HG03378 (cell line): Measurements from ENCODE around the gene NDUFB8.
A peak's percentile ranks its signal among the peaks of the same experiment; 100 is the strongest.

Experiments
- ATAC-seq: cut with Tn5 transposase; IDR thresholded peaks from one replicate; pipeline ENCODE4 v1.9.1; 2021; ENCODE audit warnings: mild to moderate bottlenecking, moderate library complexity; ENCODE audit not compliant: unreplicated experiment

The NDUFB8 gene

GRCh38 chr10:100508691-100509150 is 20.9 kb downstream of the NDUFB8 start:
- no peak for ATAC-seq

DNA sequence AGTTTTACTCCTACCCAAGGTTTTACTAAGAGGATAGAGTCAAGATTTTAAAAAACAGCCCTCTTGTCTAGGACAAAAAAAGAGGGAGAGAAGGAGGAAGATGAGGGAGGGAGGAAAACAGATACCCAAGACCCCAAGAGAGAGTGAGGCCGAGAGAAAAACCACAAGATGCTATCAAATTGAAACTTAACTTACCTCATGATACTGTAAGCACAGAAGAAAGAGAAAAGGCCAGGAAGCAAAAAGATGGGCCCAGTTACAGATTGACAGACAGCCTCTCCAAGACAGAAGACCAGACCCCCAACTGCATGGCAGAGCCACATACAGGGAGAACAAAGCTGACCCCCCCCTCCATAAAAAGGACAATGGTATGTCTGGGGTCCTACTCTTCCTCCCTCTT is 21.4 kb downstream of the NDUFB8 start:
- no peak for ATAC-seq

DNA sequence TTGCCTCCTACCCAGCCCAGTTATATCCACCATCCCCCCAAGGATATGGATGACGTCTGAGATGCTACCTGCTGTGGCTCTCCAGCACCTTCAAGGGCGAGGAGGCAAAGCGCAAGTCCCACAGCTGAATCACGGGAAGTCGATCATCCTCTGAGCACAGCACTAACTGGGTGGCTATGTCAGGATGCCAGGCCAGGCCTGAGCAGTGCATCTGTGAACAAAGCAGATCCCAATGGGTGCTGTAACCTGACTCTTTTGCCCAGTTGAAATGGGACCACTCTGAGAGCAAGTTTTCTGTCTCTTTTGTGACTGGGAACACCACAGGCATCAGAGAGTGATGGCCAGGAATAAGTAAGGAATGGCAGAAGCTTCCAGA is 22.3 kb downstream of the NDUFB8 start:
- ATAC-seq, result no peak

DNA sequence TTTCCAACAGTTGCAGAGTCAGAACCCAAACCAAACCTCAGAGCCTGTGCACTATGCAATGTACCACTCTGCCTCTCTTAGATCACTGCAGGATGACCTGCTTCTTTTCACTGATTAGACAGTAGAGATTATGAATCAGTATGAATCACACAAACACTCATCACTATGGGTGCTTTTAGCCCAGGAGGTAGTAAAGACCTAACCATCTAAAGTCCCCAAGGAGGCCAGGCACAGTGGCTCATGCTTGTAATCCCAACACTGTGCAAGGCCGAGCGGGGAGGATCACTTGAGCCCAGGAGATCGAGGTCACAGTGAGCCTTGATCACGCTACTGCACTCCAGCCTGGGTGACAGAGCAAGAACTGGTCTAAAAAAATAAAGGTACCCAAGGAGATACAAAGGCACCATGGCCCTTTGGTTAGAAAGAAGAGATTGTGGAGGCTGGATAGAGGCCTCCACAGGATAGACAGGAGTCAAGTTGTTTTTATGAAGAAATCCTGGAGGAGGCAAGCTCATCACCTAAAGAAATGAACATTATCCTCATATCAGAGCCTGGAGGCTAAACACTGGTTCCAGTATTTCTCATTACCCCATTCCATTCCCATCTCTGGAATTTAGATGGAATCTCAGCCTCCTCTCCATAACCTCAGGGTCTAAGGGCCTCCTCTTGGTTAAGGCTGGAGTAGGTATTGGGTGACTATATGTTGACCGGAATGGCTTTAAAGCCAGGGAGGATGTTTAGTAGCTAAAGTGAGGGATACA is 22.9 kb downstream of the NDUFB8 start:
- ATAC-seq, result no peak

- ATAC-seq, result no peak
Measured at GRCh38 chr10:100505164-100505563, 24.5 kb downstream of the NDUFB8 start.

GRCh38 chr10:100504096-100504495 is 25.6 kb downstream of the NDUFB8 start:
- ATAC-seq, result no peak

DNA sequence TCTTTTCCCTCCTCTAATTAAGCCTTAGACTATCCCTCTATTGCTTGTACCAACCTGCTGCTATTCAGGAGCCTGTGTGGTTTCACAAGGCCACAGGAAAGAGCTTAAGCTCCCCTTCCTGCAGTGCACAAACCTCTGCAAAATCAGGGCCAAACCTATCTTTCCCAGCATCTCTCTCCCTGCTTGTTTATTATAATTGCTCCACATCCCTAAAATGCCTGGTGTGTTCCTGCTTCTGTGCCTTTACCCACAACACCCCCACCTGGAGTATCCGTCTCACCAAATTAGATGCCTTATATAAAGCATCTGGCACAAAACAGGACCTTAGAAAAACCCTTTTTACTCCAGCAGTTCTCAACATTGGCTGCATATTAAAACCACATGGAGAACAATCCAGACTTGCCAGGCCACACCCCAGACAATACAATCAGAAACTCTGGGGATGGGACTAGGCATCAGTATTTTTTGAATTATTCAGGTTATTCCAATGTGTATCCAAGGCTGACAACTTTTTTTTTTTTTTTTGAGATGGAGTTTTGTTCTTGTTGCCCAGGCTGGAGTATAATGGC is 26.7 kb downstream of the NDUFB8 start:
- ATAC-seq, result no peak

GRCh38 chr10:100501423-100501822 is 28.2 kb downstream of the NDUFB8 start:
- ATAC-seq, result no peak

DNA sequence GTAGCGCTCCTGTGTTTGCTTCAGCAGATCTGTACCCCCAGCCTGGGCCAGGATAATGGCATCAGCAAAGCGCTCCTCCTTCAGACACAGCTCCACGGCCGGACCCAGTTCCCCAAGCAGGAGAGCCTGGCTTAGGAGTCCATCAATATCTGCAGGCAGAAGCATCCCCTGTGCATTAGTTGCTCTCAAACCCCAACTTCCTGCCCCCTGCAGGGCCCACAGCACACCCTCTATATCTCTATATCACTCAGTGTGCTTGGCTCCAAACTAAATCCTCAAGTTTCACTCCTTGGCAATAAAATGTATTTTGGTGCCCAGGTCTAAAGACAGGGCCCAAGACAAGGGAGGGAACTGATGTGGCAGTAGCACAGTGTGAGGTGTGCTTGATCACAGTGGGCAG is 31.6 kb downstream of the NDUFB8 start:
- no peak for ATAC-seq

DNA sequence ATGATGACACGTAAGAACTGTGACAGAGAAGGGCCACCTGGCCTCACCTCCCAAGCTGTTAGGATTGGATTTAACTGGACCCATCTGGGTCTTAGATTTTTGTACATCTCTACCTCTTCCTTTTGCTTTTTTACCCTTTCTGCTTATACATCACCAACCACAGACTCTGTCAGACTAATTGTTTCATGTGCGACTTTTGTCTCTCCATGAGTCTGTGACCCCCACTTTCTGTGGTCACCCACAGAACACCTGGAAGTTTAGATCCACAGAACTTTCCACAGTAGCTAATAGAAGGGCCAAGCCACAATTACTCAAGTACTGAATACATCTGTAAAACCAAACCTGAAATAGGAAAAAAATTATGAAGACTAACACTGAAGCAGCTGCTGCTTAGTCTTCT is 33.1 kb downstream of the NDUFB8 start:
- ATAC-seq, result no peak

DNA sequence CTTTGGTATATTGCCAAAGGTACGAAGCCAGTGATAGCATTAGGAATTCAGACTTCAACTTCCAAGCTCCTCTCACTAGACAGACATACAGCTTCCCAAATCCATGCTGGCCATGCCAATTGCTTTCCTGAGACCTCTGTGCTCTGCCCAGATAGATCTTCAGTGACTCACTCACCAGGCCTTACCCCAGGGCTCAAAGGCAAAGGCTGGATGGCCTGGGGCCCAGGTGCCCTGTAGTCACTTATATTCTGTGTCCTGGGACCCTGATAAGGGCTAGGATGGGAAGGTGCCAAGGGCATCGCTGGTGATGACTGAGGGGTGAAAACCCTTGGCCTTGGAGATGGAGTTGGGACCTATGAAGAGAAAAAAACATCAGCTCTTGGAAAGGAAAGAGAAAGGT is 39.1 kb downstream of the NDUFB8 start:
- ATAC-seq, result no peak

DNA sequence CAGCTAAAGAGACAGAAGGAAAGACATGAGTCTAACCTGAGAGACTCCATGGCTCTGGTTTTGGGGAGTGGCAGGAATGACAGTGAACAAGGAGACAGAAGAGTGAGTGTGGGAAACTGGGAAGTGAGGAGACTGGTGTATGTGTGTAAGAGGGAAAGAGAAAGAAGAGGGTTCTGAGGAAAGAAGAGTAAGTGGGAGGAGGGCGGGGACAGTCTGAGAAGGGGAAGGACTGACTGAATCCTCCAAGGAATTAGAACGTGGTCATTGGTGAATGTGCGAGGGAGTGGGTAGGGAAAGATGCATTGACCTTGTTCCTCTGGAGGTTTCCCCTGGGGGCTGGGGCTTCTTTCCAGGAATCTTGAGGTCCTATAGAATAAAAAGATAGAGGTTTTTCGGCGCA is 40.3 kb downstream of the NDUFB8 start:
- ATAC-seq, result no peak

DNA sequence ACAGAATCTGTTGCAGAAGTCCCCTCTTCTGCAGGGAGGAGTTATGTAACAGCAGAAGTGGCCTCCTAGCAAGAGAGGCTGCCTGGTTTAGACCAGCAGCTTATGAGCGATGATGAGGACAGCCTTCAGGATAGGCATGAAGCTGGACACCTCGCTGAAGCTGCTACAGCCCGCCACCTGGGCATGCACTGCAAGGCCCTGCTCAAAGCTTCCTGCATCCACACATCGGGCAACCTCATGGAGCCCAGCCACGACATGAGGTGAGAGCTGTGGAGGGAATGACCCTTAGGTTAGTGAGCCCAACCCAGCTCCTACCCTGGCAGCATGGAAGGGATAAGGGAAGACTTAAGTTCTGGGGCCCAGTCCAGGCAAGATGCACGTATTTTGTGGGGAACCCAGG is 42.1 kb downstream of the NDUFB8 start:
- no peak for ATAC-seq

- ATAC-seq, result no peak
Measured at GRCh38 chr10:100485801-100486495, 43.7 kb downstream of the NDUFB8 start.

DNA sequence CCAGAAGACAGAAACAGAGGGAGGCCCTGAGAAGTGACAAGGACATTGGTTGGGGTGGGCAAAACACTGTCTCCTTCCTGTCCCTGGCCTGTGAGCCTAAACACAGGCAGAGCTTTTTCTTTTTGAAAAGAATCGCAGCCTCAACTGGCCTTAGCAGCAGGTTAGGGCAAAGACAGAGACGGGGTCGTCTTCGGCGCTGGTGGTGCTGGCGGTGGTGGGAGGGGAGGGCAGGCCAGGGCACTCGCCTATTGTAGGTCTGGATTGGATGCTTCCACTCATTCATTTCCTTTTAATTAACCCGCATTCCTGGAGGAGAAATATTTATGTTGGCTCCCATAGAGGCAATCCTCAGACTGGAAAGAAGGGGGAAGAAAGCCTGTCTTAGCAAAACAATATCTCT is 44.3 kb downstream of the NDUFB8 start:
- ATAC-seq, result no peak

DNA sequence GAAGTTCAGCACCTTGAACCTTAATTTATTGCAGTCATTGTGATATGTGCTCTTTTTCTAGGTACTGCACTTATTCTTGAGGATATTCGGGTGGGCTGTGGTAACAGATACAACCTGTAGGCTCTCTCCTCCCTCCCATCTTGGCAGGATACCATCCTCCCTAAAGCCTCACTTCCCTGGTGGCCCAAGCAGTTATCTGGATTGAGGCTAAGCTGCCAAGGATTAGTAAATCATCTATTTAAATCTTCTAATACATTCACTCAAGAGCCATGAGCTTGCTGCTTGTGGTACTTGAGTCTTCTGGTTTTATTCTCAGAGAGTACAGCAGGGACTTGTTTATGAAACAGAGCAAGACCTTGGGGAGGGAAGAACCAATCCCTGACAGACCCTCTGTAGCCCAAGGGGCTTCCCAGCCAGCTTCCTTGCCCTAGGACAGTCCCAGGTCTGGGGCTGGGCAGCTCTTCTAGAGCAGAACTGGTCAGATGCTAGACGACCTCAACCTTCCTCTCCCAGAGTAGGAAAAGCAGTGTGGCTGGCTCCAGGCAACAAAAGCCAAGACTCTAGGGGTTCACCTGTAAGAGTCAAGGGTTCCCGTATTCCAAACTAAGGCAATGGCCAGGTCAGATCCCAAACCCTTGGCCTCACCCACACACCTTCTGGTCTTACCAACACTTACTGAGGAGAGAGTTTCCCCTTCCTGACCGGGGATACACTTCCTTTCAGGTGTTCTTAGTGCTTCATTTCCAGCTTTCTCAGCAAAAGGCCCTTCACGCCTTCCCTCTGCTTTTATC is 45.6 kb downstream of the NDUFB8 start:
- no peak for ATAC-seq

DNA sequence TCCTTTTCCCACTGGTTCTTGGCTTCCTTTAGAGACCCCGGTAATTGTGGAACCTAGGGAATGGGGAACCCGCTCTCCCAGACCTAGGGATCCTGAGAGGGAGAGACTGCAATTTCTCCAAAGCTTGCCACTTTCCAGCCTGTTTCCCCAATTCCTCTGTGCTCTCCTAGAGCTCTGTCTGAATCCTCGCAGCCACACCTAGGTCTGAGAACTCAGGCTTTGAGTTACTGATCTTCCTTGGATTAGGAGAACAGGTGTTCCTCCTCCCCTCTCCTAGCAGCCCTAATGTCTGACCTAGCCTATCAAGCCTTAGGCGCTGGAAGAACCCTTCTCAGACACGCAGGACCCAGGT is 46.9 kb downstream of the NDUFB8 start:
- ATAC-seq, result no peak

DNA sequence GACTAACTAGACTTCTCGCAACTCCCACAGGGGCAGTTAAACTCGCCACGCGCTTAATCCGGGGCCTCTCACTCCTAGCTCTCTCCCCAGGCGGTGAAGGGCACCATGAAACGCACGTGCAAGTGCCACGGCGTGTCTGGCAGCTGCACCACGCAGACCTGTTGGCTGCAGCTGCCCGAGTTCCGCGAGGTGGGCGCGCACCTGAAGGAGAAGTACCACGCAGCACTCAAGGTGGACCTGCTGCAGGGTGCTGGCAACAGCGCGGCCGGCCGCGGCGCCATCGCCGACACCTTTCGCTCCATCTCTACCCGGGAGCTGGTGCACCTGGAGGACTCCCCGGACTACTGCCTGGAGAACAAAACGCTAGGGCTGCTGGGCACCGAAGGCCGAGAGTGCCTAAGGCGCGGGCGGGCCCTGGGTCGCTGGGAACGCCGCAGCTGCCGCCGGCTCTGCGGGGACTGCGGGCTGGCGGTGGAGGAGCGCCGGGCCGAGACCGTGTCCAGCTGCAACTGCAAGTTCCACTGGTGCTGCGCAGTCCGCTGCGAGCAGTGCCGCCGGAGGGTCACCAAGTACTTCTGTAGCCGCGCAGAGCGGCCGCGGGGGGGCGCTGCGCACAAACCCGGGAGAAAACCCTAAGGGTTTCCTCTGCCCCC is 47.4 kb downstream of the NDUFB8 start:
- no peak for ATAC-seq

DNA sequence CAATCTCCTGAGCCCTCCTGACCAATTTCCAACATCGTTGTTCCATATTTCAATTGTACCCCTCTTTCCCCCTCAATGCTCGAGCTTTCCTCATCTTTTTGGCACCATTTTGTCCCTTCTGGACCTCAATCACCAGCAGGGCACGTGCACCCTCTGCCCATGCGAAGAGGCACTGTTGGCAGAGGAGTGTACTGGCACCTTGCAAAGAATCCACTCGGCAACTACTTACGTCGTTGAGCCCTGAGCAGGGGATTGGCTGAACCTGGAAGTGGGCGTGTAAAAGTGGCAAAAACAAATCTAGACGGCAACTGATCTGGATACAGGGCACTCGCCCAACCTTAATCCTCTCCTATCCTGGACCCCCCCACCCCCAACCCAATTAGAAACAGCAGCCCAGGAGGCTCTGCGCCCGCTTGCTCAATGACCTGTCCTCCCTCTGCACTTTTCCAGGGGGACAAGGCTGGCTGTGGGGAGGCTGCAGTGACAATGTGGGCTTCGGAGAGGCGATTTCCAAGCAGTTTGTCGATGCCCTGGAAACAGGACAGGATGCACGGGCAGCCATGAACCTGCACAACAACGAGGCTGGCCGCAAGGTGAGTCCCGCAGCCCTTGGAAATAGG is 48.1 kb downstream of the NDUFB8 start:
- ATAC-seq, result peak; percentile 96

GRCh38 chr10:100480002-100480401 is 49.7 kb downstream of the NDUFB8 start:
- ATAC-seq, result no peak

- no peak for ATAC-seq
Measured at GRCh38 chr10:100479037-100479436, 50.6 kb downstream of the NDUFB8 start.
